ENCODE data around the gene CTNNA2. TPM values are rescaled to one million over a fixed set of nuclear protein-coding genes. Genes with fewer than 3 reads are reported as not detected.

CTNNA2 gene
- total RNA-seq, 1 donor from 2014 or later, result not detected

DNA sequence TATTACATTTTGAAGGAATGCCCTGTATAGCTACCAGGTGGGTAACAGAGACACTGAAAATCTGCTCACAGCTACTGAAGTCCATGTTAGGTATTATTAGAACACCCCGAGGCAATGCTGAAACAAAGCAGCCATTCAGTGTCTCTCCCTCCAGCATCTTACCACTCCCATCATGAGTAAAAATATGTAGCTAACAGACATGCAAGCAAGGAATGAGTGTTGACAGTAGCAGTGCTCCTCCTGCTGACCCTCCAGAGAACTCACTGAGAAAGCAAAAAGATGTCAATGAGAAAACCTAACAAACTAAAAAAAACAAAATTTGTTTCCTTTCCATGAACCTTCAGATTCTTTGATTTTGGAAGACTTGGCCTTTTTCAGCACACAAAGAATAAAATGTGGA lies 397.8 kb downstream of the CTNNA2 start:
- intact Hi-C loops (cut with DNase I), result no loop called here

DNA sequence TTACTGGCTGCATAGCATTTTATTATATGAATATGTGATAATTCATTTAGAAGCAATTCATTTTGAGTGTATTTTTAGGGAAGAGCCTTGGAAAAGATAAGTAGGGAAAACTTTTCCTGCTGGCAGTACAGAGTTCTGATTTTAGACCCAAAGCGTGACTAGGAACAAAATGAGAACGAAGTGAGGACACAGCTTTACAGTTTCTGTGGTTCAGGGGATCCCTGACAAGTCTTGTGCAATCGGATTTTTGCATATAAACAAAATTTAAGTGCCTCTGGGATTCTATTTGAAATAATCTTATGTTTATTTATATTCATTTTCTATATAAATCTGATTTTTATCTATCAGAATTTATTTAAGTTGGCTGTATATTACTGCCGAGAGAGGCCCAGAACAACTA lies 402.6 kb downstream of the CTNNA2 start:
- H3K4me3 ChIP-seq, result no peak overlapping the region
- no peak overlapping the region for H3K27ac ChIP-seq
- no peaks in the 10 kb centered on the region for H3K4me1 ChIP-seq
- ATAC-seq, result no peak
- intact Hi-C loops (cut with DNase I), result no loop called here
- no peaks in the 10 kb centered on the region for H3K9me3 ChIP-seq
- DNase-seq, result no peak
- no peaks in the 10 kb centered on the region for H3K36me3 ChIP-seq
- no peaks in the 10 kb centered on the region for H3K27me3 ChIP-seq
- TF ChIP-seq, protein P1, sequence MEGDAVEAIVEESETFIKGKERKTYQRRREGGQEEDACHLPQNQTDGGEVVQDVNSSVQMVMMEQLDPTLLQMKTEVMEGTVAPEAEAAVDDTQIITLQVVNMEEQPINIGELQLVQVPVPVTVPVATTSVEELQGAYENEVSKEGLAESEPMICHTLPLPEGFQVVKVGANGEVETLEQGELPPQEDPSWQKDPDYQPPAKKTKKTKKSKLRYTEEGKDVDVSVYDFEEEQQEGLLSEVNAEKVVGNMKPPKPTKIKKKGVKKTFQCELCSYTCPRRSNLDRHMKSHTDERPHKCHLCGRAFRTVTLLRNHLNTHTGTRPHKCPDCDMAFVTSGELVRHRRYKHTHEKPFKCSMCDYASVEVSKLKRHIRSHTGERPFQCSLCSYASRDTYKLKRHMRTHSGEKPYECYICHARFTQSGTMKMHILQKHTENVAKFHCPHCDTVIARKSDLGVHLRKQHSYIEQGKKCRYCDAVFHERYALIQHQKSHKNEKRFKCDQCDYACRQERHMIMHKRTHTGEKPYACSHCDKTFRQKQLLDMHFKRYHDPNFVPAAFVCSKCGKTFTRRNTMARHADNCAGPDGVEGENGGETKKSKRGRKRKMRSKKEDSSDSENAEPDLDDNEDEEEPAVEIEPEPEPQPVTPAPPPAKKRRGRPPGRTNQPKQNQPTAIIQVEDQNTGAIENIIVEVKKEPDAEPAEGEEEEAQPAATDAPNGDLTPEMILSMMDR (IDR thresholded peaks at IDR 0.05), result no peak

More for the DNA sequence above, 397.8 kb downstream of the CTNNA2 start:
- no peak for ATAC-seq
- DNase-seq, result no peak
- H3K27ac ChIP-seq, result no peak overlapping the region
- no peaks in the 10 kb centered on the region for H3K9me3 ChIP-seq
- no peaks in the 10 kb centered on the region for H3K27me3 ChIP-seq
- H3K4me1 ChIP-seq, result no peaks in the 10 kb centered on the region
- TF ChIP-seq, protein P1 (IDR thresholded peaks at IDR 0.05), result no peak
- no peaks in the 10 kb centered on the region for H3K36me3 ChIP-seq
- no peak overlapping the region for H3K4me3 ChIP-seq

DNA sequence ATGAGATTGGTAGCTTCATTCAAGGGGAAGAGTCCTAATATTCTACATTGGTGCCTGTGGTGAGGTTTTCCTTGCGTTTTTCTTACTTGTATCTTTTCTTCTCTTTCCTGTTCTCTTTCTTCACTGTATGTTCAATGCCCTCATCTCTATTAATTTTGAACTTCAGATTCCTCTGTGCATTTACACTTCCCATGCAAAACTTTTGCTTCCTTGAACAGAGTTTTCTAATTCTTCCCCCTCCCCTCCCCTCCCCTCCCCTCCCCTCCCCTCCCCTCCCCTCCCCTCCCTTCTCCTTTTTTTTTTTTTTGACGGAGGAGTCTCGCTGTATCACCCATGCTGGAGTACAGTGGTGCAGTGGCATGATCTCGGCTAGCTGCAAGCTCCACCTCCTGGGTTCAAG lies 403.4 kb downstream of the CTNNA2 start:
- H3K4me3 ChIP-seq, result no peak overlapping the region
- no peaks in the 10 kb centered on the region for H3K27me3 ChIP-seq
- no peaks in the 10 kb centered on the region for H3K36me3 ChIP-seq
- no peak overlapping the region for H3K27ac ChIP-seq
- H3K9me3 ChIP-seq, result no peaks in the 10 kb centered on the region
- no peaks in the 10 kb centered on the region for H3K4me1 ChIP-seq
- DNase-seq (no peak), ATAC-seq (no peak)
- TF ChIP-seq, protein P1 (IDR thresholded peaks at IDR 0.05), result no peak
- intact Hi-C loops (cut with DNase I), result no loop called here

DNA sequence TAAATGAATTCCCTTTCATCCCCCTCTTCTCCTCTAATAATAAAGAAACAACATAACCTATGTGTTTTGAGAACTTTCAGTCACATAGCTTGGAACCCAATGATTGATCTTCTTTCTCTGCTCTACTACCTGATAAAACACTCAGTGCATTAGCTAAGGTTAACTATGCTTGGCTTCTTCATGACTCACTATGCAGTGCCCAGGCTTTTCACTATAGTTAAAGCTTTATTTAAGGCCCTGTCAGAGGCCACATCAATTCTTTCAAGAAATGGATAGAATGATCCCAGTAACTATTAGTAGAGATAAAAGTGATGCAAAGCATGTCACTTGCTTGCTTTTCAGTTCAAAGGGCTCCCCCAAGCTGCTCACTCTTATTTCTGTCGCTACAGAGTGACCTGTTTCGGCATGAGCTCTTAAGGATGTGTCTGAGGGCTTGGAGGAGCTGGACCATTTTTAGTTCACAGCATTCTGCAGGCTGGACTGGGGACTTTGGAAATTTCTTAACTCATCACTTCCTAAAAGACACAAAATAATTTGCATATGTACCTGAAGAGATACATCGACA lies 407.7 kb downstream of the CTNNA2 start:
- Histone ChIP-seq H3K4me1 (no peaks in the 10 kb centered on the region), H3K9me3 (no peaks in the 10 kb centered on the region), H3K4me3 (no peak overlapping the region), H3K27me3 (no peaks in the 10 kb centered on the region), H3K27ac (no peak overlapping the region), H3K36me3 (no peaks in the 10 kb centered on the region)
- TF ChIP-seq, protein P1 (IDR thresholded peaks at IDR 0.05), result no peak
- DNase-seq (no peak), ATAC-seq (no peak)
- intact Hi-C loops (cut with DNase I), result no loop called here

DNA sequence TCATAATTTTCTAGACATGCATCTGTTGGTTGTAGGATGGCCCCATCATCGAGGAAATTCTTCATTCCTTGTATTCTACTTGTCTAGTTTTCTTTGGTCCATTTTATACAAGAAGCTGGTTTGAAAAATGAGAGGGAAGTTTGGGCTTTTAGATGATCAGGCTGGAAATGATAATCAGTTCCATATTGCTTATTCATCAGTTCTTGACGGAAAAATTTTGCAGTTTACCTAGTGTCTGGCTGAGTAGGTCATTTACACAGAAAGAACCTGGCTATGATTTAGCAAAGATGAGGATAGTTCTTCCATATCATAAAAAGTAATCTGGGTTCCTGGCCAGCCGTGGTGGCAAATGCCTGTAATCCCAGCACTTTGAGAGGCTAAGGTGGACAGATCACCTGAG lies 416.8 kb downstream of the CTNNA2 start:
- TF ChIP-seq, protein P1 (IDR thresholded peaks at IDR 0.05), result no peak
- Histone ChIP-seq H3K9me3 (no peaks in the 10 kb centered on the region), H3K36me3 (no peaks in the 10 kb centered on the region), H3K4me1 (no peaks in the 10 kb centered on the region), H3K4me3 (no peak overlapping the region), H3K27ac (no peak overlapping the region), H3K27me3 (no peaks in the 10 kb centered on the region)
- ATAC-seq, result no peak
- no peak for DNase-seq
- intact Hi-C loops (cut with DNase I), result no loop called here

Measured in upper lobe of right lung (tissue), 1 donor.